ENCODE measurements around the gene ZNF175.
A peak's percentile ranks its signal among the peaks of the same experiment; 100 is the strongest.

ZNF175 gene

DNA sequence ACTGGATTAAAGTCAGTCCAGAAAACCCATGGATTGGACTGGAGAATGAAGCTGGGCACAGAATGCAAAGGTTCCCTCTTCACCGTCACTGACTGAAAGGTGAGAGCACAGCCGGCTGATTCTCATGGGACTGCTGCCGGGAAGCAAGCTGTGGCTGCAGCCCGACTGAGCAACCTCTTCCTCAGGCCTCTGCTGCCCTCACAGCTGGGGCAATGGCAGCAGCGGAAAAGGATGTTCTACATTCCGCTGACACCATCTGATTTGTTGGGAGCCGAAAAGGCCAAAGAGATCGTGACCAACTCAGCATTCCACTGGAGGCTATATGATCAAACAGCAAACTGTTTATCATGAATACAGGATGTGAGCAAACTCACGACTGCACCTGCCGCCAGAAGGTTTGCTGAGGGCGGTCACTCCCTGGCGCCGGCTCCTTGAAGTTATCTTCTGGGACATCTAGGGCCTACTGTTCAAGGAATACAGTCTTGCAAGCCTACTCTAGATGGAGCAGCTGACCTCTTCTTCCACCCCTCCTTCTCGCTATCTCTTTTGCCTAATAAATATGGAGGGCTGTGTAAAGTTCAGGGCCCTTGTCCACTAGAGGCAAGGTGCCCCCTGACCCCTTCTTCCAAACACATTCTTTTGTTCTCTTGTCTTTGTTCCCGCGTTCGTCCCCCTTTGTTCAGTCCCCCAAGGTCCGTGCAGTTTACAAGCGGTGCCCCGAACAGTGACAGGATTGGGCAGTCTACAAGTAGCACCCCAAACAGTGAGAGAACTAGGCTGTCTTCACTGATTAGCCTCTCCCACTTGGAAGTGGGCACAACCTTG is 20.0 kb upstream of the ZNF175 start:
- DNase-seq (ENCODE audit: low read depth) = no peak

DNA sequence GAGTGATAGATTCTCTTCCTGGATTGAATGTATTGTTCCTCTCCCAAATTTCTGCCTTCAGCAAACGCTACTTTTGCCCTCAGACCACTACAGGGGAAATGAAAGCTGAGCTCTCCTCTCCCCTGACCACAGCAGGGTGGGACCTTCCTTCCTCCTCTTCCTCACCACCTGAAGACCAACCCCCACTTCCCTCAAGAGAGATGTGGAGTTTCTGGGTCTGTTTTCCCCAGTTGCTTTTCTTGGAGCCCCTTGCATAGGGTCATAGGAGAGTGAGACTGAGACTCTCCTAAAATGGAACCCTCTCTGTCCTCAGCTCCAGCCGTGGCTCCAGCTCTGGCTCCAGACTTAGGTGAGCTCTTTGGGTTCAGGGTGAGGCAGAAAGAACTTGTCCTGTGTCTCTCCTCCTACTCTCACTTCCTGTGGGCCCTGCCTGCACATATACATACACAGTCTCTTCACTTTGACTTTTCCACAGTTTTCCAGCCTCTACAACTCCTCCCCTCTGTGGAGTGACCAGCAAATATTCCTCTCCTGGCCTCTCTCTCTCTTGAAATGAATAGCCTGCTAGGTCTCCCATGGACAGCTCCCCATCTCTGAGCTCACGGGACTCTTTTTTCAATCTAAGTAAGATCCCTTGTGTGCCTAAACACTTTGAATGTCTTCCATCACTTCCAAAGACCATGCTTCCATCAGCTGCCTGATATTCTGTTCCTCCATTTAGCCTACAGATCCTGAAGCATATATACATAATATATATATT is 19.2 kb upstream of the ZNF175 start:
- DNase-seq (ENCODE audit: low read depth) = no peak

DNA sequence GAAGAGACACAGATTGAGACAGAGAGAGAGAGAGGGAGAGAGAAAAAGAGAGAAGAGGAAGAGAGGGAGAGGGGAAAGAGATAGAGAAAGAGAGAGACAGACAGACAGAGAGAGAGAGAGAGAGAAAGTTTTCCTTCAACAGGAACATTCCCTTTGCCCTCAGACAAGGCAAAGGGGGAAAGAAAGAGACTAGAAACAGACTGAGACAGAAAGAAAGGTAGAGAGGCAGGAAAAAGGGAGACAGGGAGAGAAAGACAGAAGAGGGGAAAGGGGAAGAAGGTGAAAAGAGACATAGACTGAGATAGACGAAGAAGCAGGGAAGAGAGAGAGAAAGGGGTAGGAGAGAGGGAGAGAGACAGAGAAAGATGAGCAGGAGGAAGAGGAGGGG is 18.5 kb upstream of the ZNF175 start:
- no peak for DNase-seq (ENCODE audit: low read depth)

DNA sequence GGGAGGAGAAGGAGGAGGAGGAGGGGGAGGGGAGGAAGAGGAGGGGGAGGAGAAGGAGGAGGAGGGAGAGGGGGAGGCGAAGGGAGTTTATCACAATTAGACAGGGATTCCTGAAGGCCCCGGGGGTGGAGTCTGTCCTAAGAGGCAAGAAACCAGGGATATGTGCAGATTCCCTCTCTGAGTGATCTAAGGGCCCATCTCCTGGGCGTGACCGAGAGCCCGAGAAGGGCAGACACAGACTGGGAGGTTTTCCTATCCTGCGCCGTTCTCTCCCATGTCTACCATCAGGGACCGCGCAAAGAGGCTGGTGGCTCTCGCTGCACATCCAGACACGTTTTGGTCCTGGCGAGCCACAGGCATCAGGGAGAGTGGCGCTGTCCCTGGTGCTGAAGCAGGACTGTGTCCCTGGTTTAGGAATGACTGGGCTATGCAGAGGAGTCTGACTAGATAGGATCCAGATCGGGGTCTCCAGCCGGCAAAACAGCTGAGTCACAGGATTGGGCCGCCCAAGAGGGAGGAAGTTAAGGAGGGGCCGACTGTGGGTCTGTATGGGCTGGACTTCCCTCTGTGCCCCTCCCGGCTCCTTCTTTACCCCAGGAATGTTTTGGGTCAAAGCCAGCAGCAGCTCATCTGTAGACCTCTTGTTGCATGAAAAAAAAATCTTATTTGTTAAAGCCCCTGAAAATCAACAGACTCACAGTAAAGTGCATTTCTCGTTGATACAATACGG is 17.9 kb upstream of the ZNF175 start:
- DNase-seq (ENCODE audit: low read depth) = no peak

DNA sequence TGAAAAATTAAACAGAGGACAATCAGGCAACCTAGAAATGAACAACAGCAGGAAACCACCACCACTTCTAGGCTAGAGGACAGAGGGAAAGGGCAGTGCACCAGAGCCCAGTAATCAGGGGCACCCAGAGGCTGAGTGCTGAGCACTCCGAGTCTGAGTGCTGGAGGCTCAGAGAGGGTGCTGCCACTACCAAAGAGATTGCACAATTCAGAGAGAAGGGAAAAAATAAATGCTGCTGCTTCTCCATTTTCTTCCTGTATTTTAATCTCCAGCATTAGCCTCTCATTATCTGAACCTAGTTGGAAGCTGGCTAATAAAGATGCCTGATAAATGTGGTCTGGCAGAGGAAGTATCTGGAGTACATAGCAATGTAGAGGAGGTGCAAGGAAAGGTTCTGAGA is 11.8 kb upstream of the ZNF175 start:
- no peak for DNase-seq (ENCODE audit: low read depth)

DNA sequence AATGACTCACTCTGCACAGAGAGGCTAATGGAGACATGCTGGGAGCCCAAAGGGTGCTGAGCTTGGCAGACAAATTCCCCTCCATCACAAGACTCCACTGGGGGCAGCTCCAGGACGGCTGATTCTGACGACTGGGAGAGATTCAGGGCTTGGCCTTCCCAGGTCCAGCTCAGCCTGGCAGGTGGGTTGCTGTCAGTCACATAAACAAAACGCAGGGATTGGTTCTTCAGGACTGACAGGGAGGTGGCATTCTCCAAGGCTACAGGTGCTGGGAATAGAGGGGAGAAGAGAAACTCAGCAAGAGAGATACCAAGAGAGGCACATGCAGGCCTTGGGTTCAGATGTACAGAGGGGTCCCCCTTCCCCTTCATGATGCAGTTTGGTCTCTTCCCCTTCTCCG is 10.7 kb upstream of the ZNF175 start:
- DNase-seq (ENCODE audit: low read depth) = no peak

DNA sequence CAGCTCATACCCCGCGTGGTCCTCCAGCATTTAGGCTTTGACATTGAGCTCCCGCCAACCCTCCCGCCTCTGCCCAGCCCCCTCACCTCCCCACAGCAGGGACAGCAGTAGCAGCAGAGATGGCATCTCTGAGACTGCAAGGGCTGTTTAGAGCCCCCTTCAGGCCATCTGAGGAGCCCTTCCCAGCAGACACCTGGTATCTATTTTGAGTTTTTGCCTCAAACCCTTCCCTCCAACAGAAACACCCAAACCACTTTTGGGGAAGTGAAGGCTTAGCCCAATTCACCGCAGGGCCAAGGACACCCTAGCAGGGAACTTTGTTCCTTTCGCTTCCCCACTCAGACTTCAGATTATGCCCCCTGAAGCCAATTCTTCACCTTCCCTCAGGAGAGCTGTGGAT is 6.3 kb upstream of the ZNF175 start:
- DNase-seq (ENCODE audit: low read depth) = no peak

DNA sequence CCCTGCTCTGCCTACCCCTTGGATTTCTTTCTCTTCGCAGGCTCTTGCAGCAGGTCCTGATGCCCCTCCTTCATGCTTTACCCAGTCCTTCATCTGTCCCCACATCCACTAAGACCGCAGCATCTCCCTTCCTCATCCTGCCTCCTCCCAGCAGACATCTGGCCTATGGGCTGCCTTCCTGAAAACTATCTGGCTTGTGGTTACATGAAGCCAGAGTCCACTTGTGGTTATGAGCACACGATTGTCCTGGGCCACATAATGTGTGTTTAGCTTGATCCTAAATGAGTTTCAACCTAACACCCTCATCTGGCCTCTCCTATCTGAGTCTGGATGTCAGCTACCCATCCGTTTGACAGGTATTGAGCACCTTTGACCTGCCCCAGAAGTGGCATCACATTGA is 5.5 kb upstream of the ZNF175 start:
- no peak for DNase-seq (ENCODE audit: low read depth)

DNA sequence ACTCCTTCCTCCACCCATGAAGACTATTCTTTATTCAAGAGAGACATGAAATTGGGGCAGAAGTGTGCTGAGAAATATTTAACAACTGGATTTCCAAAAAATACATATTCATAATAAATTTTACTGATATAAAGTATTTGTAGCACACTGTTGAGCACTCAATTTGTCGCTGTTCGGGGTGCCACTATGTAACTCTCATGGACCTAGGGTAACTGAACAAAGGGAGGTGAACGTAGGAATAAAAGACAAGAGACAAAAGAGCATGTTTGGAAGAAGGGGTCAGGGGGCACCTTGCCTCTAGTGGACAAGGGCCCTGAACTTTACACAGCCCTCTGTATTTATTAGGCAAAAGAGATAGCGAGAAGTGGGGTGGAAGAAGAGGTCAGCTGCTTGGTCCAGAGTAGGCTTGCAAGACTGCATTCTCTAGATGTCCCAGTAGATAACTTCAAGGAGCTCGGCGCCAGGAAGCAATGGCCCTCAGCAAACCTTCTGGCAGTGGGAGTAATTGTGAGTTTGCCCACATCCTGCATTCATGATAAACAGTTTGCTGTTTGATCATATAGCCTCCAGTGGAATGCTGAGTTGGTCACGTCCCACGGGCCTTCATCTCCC is 4.5 kb upstream of the ZNF175 start:
- no peak for DNase-seq (ENCODE audit: low read depth)

DNA sequence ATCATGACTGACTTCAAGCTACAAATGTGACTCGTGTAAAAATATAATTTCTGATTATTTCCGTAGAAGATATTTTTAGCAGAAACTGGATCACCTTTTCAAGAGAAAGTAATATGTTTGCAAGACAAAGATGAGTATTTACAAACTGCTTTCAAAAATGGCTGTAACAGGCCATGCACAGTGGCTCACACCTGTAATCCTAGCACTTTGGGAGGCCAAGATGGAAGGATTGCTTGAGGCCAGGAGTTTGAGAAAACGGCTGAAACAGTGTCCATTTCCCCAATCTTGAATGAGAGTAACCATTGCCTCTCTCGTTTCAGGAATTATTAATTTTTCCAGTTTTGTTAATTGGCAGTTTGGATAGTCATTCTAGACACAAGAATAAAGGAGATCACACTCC is 3.5 kb upstream of the ZNF175 start:
- no peak for DNase-seq (ENCODE audit: low read depth)

DNA sequence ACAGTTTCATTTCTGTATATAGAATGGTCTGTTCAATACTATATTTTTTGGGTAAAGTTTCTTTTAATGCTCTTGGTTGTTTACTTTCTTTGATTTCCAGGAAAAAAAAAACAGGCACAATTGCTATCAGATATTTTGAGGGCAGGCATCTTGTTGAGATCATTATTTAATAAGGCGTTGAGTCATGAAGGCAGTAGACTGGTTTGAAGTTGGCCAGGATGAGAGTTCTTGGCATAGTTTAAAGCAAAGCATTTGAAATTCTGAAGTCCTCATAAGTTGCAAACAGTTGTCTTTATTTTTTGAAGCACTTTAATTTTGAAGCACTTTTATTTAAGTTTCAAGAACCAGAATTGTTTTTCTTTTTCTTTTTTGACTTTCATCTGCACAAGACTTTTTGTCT is 2.6 kb upstream of the ZNF175 start:
- no peak for DNase-seq (ENCODE audit: low read depth)

DNA sequence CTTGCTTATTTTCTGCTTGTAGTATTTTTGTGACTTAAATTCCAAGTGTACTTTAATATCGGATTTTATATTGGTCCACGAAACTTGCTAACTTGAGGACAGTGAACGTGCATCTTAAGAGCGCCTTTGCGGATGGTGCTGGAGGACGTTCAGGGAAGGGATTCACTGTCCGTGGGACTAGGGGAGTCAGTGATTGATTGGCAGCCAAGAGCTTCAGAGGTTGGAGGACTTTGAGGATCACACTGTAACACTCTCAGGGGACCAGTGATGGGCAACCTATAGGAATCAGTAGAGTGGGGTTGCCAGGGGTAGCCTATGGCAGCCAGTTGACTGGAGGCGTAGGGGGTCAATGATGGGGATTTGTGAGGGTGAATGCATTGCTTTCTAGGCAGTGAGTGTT is 516 bp downstream of the ZNF175 start:
- DNase-seq (ENCODE audit: low read depth) = no peak

DNA sequence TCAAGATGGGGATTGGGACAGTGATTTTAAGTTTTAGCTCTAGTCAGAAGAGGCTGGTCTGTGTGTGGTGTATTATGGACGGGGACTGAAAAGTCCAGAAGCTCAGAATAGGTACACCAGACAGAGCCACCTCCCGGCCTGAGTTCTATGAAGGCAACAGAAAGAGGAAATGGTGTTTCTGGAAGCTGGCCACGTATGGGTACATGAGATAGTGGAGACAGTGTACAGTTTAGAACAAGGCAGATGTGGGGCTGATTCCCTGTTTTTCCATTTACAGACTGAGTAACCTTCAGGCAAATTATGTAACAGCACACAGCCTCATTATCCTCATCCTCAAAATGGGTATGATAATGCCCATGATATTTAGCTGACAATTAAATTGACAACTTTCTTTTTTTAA is 1.3 kb downstream of the ZNF175 start:
- DNase-seq (ENCODE audit: low read depth) = no peak

DNA sequence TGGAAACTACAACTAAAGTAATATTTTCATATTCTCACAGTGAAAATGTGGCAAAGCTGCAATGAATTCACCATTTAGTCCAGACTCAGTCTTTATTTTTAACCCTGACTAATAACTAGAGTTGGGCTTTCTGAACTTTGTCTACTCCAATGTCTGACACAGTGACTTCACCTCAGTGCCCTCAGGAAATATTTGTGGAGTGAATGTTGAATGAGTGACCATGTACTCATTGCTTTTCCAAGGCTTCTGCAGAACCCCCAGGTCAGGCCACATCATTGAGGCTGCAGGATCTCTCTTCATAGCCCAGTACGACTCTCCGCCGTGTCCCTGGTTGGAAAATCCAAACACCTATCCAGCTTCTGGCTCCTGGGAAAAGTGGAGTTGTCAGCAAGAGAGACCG is 1.8 kb downstream of the ZNF175 start:
- DNase-seq (ENCODE audit: low read depth) = peak; percentile 36

DNA sequence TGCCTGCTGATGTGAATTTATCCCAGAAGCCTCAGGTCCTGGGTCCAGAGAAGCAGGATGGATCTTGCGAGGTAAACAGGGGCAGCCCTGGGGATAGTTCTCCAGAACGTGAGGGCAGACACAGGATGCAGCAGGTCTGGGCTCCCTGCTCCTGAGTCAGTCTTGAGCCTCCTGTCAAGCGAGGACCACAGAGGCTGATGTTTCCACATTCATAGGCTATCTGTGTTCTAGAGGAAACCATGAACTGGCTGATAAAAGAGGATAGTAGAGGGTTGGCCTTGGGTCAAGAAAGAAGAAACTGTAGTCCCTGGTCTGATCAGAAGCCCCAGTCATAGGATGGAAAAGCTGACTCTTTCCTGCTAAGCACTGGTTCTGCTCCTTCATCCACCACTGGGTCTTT is 2.2 kb downstream of the ZNF175 start:
- DNase-seq (ENCODE audit: low read depth) = no peak

DNA sequence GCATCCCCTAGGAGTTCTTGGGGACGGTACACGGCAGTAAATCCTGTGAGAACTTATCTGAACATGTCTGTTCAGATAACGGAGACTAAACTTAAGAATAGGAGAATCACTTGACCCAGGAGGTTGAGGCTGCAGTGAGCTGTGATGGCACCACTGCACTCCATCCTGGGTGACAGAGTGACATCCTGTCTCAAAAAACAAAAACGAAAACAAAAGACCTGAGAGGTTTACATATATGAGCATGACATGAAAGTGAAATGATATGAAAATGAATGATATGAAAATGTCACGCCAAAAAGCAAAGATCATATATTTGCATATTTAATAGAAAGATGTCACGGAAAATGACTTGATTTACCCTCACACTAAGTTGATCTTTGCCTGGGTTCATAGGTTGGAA is 5.8 kb downstream of the ZNF175 start:
- no peak for DNase-seq (ENCODE audit: low read depth)

DNA sequence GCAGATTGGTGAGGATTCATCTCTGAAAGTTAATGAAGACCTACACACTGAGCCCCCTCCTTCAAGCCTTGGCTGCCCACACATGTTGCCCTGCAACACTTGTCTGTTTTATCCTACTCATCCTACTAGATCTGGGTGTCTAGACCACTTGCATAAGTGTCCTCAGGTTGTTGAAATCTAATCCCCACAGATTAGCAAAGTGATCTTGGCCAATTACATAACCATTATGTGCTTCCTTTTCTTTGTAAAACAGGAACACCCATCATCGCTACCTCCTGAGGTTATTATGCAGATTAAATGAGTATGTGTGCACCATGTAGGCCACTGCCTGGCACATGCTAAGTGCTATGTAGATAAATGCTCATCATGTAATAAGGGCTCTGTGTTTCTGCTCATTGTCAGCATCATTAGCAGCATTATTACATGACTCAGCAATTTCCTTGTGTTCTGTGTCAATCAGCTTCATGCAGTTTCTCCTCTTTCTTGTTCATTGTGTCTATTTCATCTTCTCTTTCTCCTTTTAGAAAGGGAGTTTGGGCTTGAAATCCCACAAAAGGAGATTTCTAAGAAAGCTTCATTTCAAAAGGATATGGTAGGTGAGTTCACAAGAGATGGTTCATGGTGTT is 15.1 kb downstream of the ZNF175 start:
- no peak for DNase-seq (ENCODE audit: low read depth)

DNA sequence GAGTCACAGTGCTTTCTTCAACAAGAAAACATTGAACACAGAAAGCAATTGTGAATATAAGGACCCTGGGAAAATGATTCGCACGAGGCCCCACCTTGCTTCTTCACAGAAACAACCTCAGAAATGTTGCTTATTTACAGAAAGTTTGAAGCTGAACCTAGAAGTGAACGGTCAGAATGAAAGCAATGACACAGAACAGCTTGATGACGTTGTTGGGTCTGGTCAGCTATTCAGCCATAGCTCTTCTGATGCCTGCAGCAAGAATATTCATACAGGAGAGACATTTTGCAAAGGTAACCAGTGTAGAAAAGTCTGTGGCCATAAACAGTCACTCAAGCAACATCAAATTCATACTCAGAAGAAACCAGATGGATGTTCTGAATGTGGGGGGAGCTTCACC is 15.7 kb downstream of the ZNF175 start:
- DNase-seq (ENCODE audit: low read depth) = no peak

DNA sequence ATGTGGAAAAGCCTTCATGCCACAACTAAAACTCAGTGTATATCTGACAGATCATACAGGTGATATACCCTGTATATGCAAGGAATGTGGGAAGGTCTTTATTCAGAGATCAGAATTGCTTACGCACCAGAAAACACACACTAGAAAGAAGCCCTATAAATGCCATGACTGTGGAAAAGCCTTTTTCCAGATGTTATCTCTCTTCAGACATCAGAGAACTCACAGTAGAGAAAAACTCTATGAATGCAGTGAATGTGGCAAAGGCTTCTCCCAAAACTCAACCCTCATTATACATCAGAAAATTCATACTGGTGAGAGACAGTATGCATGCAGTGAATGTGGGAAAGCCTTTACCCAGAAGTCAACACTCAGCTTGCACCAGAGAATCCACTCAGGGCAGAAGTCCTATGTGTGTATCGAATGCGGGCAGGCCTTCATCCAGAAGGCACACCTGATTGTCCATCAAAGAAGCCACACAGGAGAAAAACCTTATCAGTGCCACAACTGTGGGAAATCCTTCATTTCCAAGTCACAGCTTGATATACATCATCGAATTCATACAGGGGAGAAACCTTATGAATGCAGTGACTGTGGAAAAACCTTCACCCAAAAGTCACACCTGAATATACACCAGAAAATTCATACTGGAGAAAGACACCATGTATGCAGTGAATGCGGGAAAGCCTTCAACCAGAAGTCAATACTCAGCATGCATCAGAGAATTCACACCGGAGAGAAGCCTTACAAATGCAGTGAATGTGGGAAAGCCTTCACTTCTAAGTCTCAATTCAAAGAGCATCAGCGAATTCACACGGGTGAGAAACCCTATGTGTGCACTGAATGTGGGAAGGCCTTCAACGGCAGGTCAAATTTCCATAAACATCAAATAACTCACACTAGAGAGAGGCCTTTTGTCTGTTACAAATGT is 16.4 kb downstream of the ZNF175 start:
- no peak for DNase-seq (ENCODE audit: low read depth)

DNA sequence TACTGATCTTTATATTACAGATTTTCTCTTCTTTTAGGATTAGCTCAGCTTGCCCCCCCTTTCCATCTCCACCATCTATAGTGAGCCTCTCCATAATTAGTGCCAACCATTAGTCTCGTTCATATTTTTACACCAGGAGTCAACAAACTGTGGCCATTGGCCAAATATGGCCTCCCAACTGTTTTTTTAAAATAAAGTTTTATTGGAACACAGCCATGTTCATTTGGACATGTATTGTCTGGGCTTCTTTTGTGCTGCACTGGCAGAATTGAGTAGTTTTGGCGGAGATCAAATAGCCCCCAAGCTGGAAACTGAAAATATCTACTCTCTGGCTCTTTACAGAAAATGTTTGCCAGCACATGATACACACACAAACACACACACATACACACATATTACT is 18.4 kb downstream of the ZNF175 start:
- DNase-seq (ENCODE audit: low read depth) = no peak

DNA sequence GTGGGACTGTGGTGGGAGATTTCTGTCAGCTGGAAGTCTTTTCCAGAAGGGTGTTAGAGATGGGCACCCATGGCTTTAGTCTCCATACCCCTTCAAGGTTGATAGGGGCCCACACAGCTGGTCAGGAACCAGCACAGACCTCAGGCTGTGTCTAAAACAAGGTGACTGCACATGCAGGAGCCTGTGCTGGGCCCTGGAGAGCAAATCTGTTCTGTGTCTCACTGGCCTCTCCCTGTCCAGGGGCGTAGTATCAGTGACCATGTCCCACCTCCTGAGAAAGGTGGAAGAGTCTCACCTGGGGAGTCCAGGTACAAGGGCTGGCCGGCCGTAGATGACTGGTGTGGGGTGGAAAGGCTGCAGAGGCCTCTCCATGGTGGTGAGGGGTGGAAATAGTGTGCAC is 19.4 kb downstream of the ZNF175 start:
- DNase-seq (ENCODE audit: low read depth) = no peak
